DND-41 (cell line): ENCODE measurements around the gene RUNX3.

Experiments
- EZH2 ChIP-seq: IDR thresholded peaks from 3 replicates; pipeline ENCODE4 v1.6.1; 2012; ENCODE audit warnings: borderline replicate concordance, low read depth, mild to moderate bottlenecking, moderate library complexity, low read length, inconsistent platforms; ENCODE audit not compliant: severe bottlenecking
- TF ChIP-seq, protein P1 (sequence below): IDR thresholded peaks from 2 replicates; pipeline ENCODE4 v1.5.1; 2012; ENCODE audit warnings: borderline replicate concordance, low read length, moderate library complexity, mild to moderate bottlenecking; ENCODE audit not compliant: poor library complexity, severe bottlenecking; ENCODE audit errors: extremely low read depth

DNA sequence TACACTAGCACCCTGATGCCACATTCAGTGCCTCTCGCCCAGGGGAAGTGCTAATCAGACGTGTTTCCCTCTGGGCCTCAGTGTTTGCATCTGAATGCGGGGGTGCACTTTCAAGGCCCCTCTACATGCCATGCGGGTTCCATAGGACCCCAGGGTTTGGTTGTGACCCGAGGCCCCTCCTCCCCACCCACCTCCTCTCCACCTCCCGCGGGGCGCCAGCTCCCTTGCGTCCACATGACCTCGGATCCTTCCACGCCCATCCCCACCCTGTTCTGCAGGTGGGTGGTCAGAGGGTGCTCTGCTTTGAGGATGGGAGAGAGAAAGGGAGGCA, 5.1 kb upstream of the RUNX3 start:
- TF ChIP-seq, protein P1, sequence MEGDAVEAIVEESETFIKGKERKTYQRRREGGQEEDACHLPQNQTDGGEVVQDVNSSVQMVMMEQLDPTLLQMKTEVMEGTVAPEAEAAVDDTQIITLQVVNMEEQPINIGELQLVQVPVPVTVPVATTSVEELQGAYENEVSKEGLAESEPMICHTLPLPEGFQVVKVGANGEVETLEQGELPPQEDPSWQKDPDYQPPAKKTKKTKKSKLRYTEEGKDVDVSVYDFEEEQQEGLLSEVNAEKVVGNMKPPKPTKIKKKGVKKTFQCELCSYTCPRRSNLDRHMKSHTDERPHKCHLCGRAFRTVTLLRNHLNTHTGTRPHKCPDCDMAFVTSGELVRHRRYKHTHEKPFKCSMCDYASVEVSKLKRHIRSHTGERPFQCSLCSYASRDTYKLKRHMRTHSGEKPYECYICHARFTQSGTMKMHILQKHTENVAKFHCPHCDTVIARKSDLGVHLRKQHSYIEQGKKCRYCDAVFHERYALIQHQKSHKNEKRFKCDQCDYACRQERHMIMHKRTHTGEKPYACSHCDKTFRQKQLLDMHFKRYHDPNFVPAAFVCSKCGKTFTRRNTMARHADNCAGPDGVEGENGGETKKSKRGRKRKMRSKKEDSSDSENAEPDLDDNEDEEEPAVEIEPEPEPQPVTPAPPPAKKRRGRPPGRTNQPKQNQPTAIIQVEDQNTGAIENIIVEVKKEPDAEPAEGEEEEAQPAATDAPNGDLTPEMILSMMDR: no peak
- no peak for TF ChIP-seq EZH2
